Measurements from ENCODE around the gene DRD1.
"Not testable (repeated sequence)": the region's sequence is repeated elsewhere in the genome, so short reads cannot be mapped to it uniquely, and the experiment has no call there.

Gene DRD1

GRCh38 chr5:175467983-175468690 lies 24.2 kb upstream of the DRD1 start:
- DNase-seq = no peak

- DNase-seq = no peak
These were observed 22.8 kb upstream of the DRD1 start for GRCh38 chr5:175466700-175467318.

- DNase-seq = no peak
These were observed 21.3 kb upstream of the DRD1 start for GRCh38 chr5:175465282-175465681.

GRCh38 chr5:175464942-175465233 lies 20.9 kb upstream of the DRD1 start:
- no peak for DNase-seq

- peak; percentile 59 for DNase-seq
These were observed 20.3 kb upstream of the DRD1 start for GRCh38 chr5:175464074-175464941.

GRCh38 chr5:175463641-175464040 lies 19.7 kb upstream of the DRD1 start:
- no peak for DNase-seq

GRCh38 chr5:175461370-175461769 lies 17.4 kb upstream of the DRD1 start:
- DNase-seq = no peak

- DNase-seq = no peak
These were observed 16.6 kb upstream of the DRD1 start for GRCh38 chr5:175460552-175460951.

- DNase-seq = no peak
These were observed 16.1 kb upstream of the DRD1 start for GRCh38 chr5:175460126-175460525.

- no peak for DNase-seq
These were observed 13.5 kb upstream of the DRD1 start for GRCh38 chr5:175457466-175457865.

- no peak for DNase-seq
These were observed 12.2 kb upstream of the DRD1 start for GRCh38 chr5:175456105-175456742.

- DNase-seq = not testable (repeated sequence)
These were observed 10.4 kb upstream of the DRD1 start for GRCh38 chr5:175454338-175454737.

- no peak for DNase-seq
These were observed 8.2 kb upstream of the DRD1 start for GRCh38 chr5:175452166-175452565.

GRCh38 chr5:175448276-175448675 lies 4.3 kb upstream of the DRD1 start:
- no peak for DNase-seq

GRCh38 chr5:175447571-175447970 lies 3.6 kb upstream of the DRD1 start:
- no peak for DNase-seq

- not testable (repeated sequence) for DNase-seq
These were observed 2.4 kb upstream of the DRD1 start for GRCh38 chr5:175446378-175446777.

- no peak for DNase-seq
These were observed 999 bp upstream of the DRD1 start for GRCh38 chr5:175444905-175445456.

- DNase-seq = no peak
These were observed 395 bp downstream of the DRD1 start for GRCh38 chr5:175443514-175444059.

GRCh38 chr5:175438234-175438857 lies 5.6 kb downstream of the DRD1 start:
- no peak for DNase-seq

- DNase-seq = no peak
These were observed 7.6 kb downstream of the DRD1 start for GRCh38 chr5:175436359-175436758.

GRCh38 chr5:175434800-175435199 lies 9.2 kb downstream of the DRD1 start:
- no peak for DNase-seq

- no peak for DNase-seq
These were observed 16.2 kb downstream of the DRD1 start for GRCh38 chr5:175427762-175428161.
